Motor neuron (in vitro differentiated cells): Measurements from ENCODE around the gene OVCA2. TPM values are rescaled to one million over a fixed set of nuclear protein-coding genes. Genes with fewer than 3 reads are reported as not detected.

Experiments
- ATAC-seq, 8 experiments: fragments of 200-7000 bp; cut with Tn5 transposase; replicated peaks in 6 of 8; 2 replicates each; pipeline ENCODE4 v1.8.0; 2021; ENCODE audit warnings: mild to moderate bottlenecking in 8 of 8, moderate library complexity in 8 of 8
- H3K27ac ChIP-seq, 2 donors: fragments of 250-450 bp; sonication (Bioruptor Pico); 2 replicates each; pipeline ENCODE4 v1.9.0; 2021; ENCODE audit warnings: antibody characterized with exemption in 2 of 2, mild to moderate bottlenecking in 2 of 2, moderate library complexity in 1 of 2
- H3K4me1 ChIP-seq, 2 donors: fragments of 250-450 bp; sonication (Bioruptor Pico); replicated peaks in 1 of 2; 2 replicates each; pipeline ENCODE4 v1.6.1; 2021; ENCODE audit warnings: antibody characterized with exemption in 2 of 2, mild to moderate bottlenecking in 2 of 2, moderate library complexity in 1 of 2
- H3K4me3 ChIP-seq, 5 donors: fragments of 250-450 bp; sonication (Bioruptor Pico); 2 replicates each; pipeline ENCODE4 v1.9.0; 2021; ENCODE audit warnings: antibody characterized with exemption in 5 of 5, mild to moderate bottlenecking in 5 of 5, moderate library complexity in 4 of 5
- WGBS, 10 experiments: fragments of 450-650 bp; shearing (Covaris generic); methylation state at CpG; one replicate each; pipeline ENCODE4 v1.0.0; 2022; 5-methylcytosine and 5-hydroxymethylcytosine counted together
- in situ Hi-C, 9 experiments: fragments of 400-800 bp; cut with MboI; loops; one replicate each; pipeline ENCODE4 v1.15.0; 2021; ENCODE audit warnings: low sequenced_read_pairs in 9 of 9, low pct_unique_long_range_greater_than_20kb in 2 of 9; ENCODE audit not compliant: unreplicated experiment in 9 of 9
- total RNA-seq, 8 experiments: library from RNA; unstranded; fragments of 300-600 nt; gene quantifications; 2 replicates each; pipeline versions ENCODE4 v1.2.3 to v1.2.4, GENCODE V29; 2022

OVCA2 gene
- total RNA-seq, 8 experiments from 2014 or later = 10.1 to 28.5 (median 20.2) TPM

DNA sequence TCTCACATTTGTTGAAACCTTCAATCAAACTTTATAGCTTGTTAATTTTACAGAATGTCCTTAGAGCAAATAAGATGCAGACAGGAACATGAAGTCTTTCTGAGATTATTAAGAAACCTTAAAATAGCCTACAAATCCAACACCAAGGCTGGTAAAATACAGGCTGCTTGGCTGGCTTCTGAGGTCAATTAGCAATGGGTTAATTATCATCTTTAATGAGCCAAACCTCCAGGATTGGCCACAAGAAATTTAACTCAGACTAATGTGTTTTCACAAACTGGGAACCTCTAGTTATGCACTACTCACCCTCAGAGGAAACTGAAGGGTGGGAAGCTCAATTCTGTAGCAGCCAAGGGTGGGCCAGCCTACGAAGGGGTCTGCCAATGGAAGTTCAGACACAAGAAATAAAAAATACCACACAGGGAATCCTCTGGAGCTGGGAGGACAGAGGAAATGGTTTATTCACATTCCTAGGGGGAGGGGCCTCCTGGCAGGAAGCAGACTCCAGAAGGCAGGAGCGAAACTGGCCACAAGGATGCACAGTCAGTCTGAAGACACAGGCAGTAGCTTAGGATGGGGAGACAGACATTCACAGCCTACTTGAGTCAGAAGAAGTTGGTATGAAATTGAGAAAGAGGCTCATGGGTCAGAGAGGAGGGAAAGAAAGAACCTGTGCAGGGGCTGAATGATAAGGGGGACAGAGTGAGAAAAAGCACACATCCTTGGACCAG lies 49.1 kb downstream of the OVCA2 start:
- no peak overlapping the region for H3K4me3 ChIP-seq
- H3K27ac ChIP-seq = no peak overlapping the region
- peak in 4 of 8 experiments; percentile 19 to 91 (median 66) for ATAC-seq
- in situ Hi-C loops = loop anchor here in 1 of 9 experiments (25.0 kb wide), 1 partner anchor 146 kb away; no protein-coding TSS in a partner anchor
- peaks cover 9 to 24% of the 10 kb centered on the region in 2 donors for H3K4me1 ChIP-seq
- 14 to 100% (median 40%) methylated on average over 1 to 2 of the region's 2 CpGs; no CpG with 5 or more reads in 5 of the 10 experiments for WGBS, 10 experiments

DNA sequence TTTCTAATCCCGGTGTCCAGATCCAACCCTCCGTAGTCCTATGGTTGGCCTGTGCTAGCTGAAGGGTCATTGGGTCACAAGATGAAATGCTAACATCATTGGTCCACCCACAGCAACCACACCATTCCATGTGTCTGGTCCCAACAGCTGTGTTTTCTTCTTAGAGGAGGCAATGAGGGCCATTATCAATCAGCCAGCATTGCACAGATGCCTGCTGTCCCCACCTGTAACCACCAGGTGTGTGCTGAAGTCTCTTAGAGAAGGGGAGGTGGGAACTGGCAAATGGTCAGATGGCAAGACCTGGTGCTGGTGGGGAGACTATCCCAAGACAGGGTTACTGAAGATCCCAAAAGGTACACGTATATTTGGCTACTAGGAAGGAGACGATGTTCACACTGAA lies 50.4 kb downstream of the OVCA2 start:
- no peak for ATAC-seq
- Histone ChIP-seq H3K4me3 (no peak overlapping the region), H3K4me1 (peaks cover 9 to 20% of the 10 kb centered on the region in 2 donors), H3K27ac (no peak overlapping the region)
- in situ Hi-C loops = loop anchor here in 1 of 9 experiments (25.0 kb wide), 1 partner anchor 145 kb away; no protein-coding TSS in a partner anchor
- WGBS, 10 experiments = 96 to 100% (median 100%) methylated on average over 1 to 4 of the region's 4 CpGs; no CpG with 5 or more reads in 7 of the 10 experiments

Other genes with a start within 250 kb of the OVCA2 start
- gene SMYD4, start 212.1 kb upstream of the OVCA2 start, total RNA-seq = 10 to 100 TPM in 4 of 8 experiments, 1 to 10 TPM in 4; 5.4 to 16.6 (median 9.8) TPM
- 10 to 100 TPM in 6 of 8 experiments, 1 to 10 TPM in 2; 7.9 to 52.8 (median 16.9) TPM for gene RPA1, start 212.0 kb upstream of the OVCA2 start, total RNA-seq
- 1 to 10 TPM in 6 of 8 experiments, under 1 TPM in 2; 0.41 to 3.6 (median 1.6) TPM for gene RTN4RL1, start 16.7 kb upstream of the OVCA2 start, total RNA-seq
- gene DPH1, start 11.9 kb upstream of the OVCA2 start, total RNA-seq = 100 to 1,000 TPM in 1 of 8 experiments, 10 to 100 TPM in 7; 15.3 to 113 (median 29.0) TPM
- gene HIC1, start 13.1 kb downstream of the OVCA2 start, total RNA-seq = 10 to 100 TPM in 4 of 8 experiments, 1 to 10 TPM in 2, under 1 TPM in 2; 0.71 to 24.0 (median 6.7) TPM